HG02870 (cell line): ENCODE results near the gene UBXN2A.
"Not testable (repeated sequence)": the region's sequence is repeated elsewhere in the genome, so short reads cannot be mapped to it uniquely, and the experiment has no call there.

ENCODE experiments used
- ATAC-seq: cut with Tn5 transposase; IDR thresholded peaks from one replicate; pipeline ENCODE4 v1.9.1; 2021; ENCODE audit warnings: mild to moderate bottlenecking, moderate library complexity; ENCODE audit not compliant: unreplicated experiment

UBXN2A gene

DNA sequence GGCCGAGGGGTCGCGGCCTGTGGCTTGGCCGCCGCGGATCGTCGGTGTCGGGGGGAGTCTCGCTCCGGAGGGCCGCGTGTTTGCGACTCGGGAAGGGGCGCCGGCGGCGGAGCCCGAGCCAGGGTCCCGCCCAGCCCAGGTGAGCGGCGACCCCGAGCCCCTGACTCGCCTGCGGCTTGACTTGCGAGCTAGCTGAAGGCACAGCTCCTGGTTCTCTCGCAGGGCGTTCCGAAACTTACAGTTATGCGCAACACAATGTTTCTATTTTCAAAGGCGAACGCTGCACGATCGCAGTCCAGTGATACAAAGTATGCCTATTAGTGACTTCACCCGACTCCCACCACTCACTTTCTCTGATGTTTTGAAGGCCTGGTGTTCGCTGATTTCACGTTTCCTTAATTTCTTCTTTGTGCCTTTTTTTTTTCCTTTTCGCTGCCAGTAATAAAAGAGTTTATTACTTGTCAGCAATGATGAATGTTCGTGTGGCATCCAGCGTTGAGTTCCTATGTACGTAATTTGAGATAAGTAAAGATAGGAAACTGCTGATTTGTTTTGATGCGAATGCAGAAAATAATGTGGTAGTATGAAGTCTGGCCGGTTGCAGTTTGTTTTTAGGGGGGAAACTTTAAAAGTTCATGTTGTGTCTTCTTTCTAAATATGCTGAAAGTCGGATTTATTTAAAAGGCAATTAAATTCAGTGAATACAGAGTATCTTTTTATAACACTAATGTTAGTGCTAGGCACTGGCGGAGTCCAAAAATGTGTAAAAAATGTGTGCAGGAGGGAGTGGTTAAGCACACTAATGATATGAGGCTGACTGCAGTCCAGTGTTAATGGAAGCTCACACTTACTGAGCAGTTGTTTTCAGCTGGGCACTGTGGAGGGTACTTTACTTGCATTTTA, 706 bp downstream of the UBXN2A start:
- peak; percentile 60 for ATAC-seq

GRCh38 chr2:23941644-23942043, 1.4 kb downstream of the UBXN2A start:
- ATAC-seq: no peak

DNA sequence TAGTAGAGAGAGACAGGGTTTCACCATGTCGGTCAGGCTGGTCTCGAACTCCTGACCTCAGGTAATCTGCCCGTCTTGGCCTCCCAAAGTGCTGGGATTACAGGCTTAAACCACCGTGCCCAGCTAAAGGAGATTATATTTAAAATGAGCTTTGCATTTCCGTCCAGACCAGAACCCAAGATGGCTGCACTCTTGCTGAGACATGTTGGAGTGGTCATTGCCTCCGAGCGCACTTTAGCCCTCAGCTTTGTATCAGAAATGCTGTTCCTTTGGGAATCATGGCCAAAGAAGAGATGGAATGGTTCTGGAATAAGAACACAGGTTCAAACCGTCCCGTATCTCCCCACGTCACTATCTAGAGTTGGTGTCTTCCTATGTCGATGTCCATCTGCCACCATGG, 3.4 kb downstream of the UBXN2A start:
- ATAC-seq: no peak

DNA sequence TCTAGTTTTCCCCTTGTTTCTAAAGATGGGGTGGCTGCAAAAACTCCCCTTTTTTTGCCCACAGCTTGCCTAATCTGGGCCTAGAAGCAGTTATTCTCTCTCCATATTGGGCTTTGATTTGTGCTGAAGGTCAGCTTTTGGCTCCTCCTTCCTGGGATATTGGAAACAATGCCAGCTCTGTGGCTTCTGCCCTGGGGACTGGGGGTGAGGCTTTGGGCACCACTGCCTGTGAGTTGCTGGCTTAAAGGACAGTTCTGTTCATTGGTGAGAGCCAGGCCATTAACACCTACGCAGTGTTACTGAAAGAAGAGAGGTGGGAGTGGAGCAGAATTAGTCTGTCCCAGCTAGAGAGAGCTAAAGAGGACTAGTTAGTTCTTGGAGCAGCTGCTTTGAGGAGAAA, 4.3 kb downstream of the UBXN2A start:
- ATAC-seq: no peak

- ATAC-seq: no peak
Measured at GRCh38 chr2:23944976-23945375, 4.7 kb downstream of the UBXN2A start.

DNA sequence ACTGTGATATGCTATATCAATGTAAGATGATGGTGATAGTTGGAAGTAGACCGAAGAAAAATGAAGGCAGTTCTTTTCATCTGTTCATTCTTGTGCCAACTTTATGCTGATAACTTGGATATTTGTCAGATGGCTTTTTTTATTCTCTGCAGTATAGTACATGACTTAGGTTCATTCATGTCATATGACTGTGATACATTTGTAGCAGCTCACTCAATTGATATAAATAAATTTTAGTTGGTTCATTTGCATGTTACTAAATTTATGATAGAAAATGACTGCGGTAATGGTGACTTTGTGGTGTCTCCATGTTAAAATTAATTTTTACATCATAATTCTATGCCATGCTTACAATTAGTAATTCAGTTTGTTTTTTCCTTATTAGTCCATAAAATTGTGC, 7.1 kb downstream of the UBXN2A start:
- no peak for ATAC-seq

GRCh38 chr2:23952558-23952957, 12.3 kb downstream of the UBXN2A start:
- ATAC-seq: not testable (repeated sequence)

DNA sequence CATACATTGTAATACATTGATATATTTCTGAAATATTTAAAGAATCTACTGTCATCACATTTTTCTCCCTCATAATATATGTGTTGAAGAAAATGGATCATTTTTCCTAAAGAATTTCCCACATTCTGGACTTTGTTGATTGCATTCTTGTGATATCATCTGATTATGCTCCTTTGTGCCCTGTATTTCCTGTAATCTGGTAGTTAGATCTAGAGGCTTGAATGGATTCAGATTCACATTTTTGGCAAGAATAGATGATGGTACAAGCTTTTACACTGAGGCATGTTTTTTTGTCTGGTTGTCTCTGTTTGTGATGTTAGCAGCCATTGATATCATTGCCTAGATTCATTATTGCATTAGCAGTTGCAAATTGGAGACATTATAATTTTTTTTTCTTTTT, 13.4 kb downstream of the UBXN2A start:
- ATAC-seq: no peak

- ATAC-seq: no peak
Measured at GRCh38 chr2:23954325-23955014, 14.2 kb downstream of the UBXN2A start.

DNA sequence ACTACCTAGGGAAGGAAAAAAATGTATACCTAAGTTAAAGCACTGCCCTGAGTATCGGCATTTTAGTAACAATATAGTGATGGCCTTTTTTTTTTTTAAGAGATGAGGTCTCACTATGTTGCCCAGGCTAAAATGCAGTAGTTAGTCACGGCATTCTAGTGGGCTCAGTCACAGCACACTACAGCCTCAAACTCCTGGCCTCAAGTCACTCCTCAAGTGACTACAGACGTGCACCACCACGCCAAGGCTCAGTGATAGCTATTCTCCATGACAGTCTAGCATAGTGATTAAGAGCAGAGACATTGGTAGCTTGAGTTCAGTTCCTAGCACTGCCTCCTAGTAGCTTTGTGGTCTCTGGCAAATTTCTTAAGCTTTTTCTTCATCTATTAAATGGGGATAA, 27.6 kb downstream of the UBXN2A start:
- no peak for ATAC-seq

DNA sequence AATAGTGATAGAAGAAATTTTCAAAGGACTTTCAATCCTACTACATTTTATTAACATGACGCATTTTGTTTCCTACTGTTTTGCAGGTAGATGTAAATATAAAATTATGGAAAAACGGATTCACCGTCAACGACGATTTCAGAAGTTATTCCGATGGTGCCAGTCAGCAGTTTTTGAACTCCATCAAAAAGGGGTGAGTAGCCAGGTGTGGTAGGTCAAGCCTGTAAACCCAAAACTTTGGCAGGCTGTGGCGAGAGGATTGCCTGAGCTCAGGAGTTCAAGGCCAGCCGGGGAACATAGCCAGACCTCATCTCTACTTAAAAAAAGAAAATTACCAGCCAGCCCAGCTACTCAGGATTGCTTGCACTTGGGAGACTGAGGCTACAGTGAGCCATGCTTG, 36.6 kb downstream of the UBXN2A start:
- ATAC-seq: no peak

- no peak for ATAC-seq
Measured at GRCh38 chr2:23988371-23988770, 48.1 kb downstream of the UBXN2A start.

DNA sequence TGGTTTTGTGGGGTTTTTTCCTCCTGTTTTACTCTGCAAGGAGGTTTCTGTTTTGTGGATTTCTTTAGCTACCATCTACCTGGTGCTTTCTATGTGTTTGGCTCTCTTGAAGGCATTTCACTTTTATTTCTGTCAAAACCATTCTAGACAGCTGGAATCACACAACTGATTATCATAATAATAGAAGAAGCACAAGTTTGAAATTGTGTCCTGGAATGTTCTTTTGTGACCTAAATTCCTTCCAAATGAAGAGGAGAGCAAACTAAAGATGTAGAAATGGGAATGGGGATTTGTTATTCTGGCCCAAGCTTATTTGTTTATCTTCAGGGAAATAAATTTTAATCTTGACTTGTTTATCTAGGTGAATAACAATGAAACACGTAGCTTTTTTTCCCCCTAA, 52.7 kb downstream of the UBXN2A start:
- no peak for ATAC-seq

GRCh38 chr2:23993736-23994269, 53.5 kb downstream of the UBXN2A start:
- no peak for ATAC-seq

DNA sequence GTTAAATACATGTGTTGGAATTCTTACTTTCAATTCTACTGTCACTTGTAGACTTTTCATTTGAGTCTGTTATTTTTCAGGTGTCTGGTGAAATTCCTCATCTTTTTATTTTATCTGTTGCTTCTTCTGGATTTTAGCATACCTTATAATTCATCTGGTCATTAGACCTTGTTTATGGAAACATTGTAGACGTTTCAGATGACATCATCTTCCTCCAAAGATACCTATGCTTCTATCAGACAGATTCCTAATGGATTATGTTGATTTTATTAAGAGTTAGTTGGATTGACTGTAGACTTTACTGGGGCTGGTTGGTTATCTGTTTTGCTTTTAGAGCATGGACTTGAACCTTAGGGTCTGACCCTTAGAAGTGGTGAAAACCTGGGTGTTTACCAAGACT, 54.3 kb downstream of the UBXN2A start:
- ATAC-seq: no peak

GRCh38 chr2:24007693-24008092, 67.4 kb downstream of the UBXN2A start:
- no peak for ATAC-seq

- no peak for ATAC-seq
Measured at GRCh38 chr2:24008672-24009366, 68.6 kb downstream of the UBXN2A start.

- ATAC-seq: no peak
Measured at GRCh38 chr2:24009367-24009679, 69.1 kb downstream of the UBXN2A start.

DNA sequence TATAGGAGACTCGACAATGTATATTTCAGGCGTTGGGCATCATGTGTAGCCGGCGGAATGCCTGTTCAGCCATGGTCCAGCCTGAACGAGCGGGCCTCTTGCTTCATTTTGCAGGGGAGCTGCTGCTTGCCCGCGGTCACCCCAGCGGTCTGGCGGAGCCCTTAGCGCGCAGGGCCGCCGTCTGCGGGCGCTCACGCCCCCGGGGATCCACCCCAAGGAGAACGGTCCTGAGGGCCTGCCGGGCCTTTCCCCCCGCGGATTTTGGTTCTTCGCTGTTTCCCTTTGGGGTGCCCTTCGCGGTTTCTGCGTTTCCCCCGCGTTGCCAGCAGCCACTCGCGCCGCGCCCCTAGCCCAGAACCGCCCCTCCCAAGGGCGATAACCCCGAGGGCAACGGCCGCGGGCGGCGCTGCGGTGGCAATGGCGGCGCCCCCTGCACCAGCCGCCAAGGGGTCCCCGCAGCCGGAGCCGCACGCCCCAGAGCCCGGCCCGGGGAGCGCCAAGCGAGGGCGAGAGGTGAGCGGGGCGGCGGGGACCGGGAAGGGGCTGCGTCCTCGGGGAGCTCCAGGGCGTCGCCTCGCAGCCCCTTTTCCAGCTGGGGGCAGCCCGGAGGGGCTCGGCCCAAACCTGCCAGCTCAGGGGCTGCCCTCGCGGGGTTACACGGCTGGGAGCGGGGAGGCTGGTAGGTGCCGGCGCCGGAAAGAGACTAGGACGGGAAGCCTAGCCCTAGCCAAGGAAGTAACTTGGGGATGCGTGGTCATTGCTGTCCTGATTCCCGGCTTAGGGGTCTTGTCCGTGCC, 69.6 kb downstream of the UBXN2A start, which contains the start of gene MFSD2B:
Gene MFSD2B (plus strand): TSS at position 406 of the 797 bp plus-strand sequence. CDS start 12 bp downstream, at position 418.
- ATAC-seq: no peak

- no peak for ATAC-seq
Measured at GRCh38 chr2:24010477-24011249, 70.4 kb downstream of the UBXN2A start.
